Psoas muscle (tissue), 8 donors: Measurements from ENCODE around the gene KLHL29. TPM values are rescaled to one million over a fixed set of nuclear protein-coding genes. Genes with fewer than 3 reads are reported as not detected.

Experiments used
- ATAC-seq, 4 donors: fragments of 200-7000 bp; cut with Tn5 transposase; one replicate each; pipeline ENCODE4 v1.9.1; 2020; ENCODE audit warnings: moderate library complexity in 3 of 4, mild to moderate bottlenecking in 2 of 4
- DNase-seq, 2 donors: peaks; one replicate each; pipeline ENCODE4 v3.0.0-alpha.2; 2020
- H3K27ac ChIP-seq: fragments of 200-600 bp; one replicate; pipeline ENCODE4 v1.8.0; 2022
- H3K27me3 ChIP-seq, 3 donors: fragments of 200-600 bp in 1 of 3; one replicate each; pipeline versions ENCODE4 v1.6.1 to v1.8.0; 2013 to 2022; ENCODE audit warnings: low read length in 2 of 3, mild to moderate bottlenecking in 2 of 3, moderate library complexity in 1 of 3; ENCODE audit not compliant: insufficient read depth in 3 of 3
- H3K36me3 ChIP-seq, 2 donors: fragments of 200-600 bp in 1 of 2; one replicate each; pipeline versions ENCODE4 v1.6.1 to v1.8.0; 2013 to 2022; ENCODE audit warnings: low read depth in 1 of 2, mild to moderate bottlenecking in 1 of 2, moderate library complexity in 1 of 2; ENCODE audit not compliant: insufficient read depth in 1 of 2
- H3K4me1 ChIP-seq: fragments of 200-600 bp; one replicate; pipeline ENCODE4 v1.8.0; 2022
- H3K4me3 ChIP-seq: fragments of 200-600 bp; one replicate; pipeline ENCODE4 v1.8.0; 2022; ENCODE audit warnings: mild to moderate bottlenecking
- H3K9me3 ChIP-seq: fragments of 200-600 bp; one replicate; pipeline ENCODE4 v1.8.0; 2022
- CTCF ChIP-seq: fragments of 200-600 bp; IDR thresholded peaks from one replicate; pipeline ENCODE4 v1.8.0; 2022; ENCODE audit warnings: antibody characterized with exemption
- WGBS, 3 donors: extraction: QIAGEN DNeasy Blood & Tissue Kit; methylation state at CpG; one replicate each; pipeline versions ENCODE4 v1.1.6 to v1.1.7; 2013; 5-methylcytosine and 5-hydroxymethylcytosine counted together
- intact Hi-C, 2 donors: fragments of 100-400 bp; cut with DNase I; formaldehyde crosslinking; loops; one replicate each; pipeline versions ENCODE4 v1.11.0 to v1.14.2; 2022
- polyA plus RNA-seq, 3 donors: library from polyadenylated mRNA; stranded (reverse); fragments of 200-250 nt; gene quantifications; one replicate each; pipeline ENCODE4 v1.2.3, GENCODE V29; 2013
- total RNA-seq, 4 donors: library from RNA; stranded (reverse); fragmentation: NEBNext Ultra II Directional in 2 of 4; extraction: Animal tissue kit (Norgen Biotek cat#: 25700) in 2 of 4; gene quantifications; one replicate each; pipeline versions ENCODE4 v1.2.1 to v1.2.4, GENCODE V29; 2021 to 2023
- donor health status: healthy with polysubstance abuse.
- donor health status: DM: no; HTN: no; CAD: no; lungs with moderate emphysema.
- donor health status: Bipolar disorder and iron deficiency.
- donor health status: healthy.
- donor health status: DM: yes; HTN: yes; CAD: no.
- donor health status: DM: no; HTN: no; CAD: no.
- donor health status: DM: no; HTN: no; CAD: no.
- donor health status: DM: yes; HTN: yes; CAD: no.

The KLHL29 gene
- total and polyA plus RNA-seq, 7 donors: 4.4 to 14.1 (median 6.8) TPM

GRCh38 chr2:23596316-23596885, 211.4 kb downstream of the KLHL29 start:
- Histone ChIP-seq H3K27me3 (no peaks in the 10 kb centered on the region), H3K9me3 (no peaks in the 10 kb centered on the region), H3K36me3 (no peaks in the 10 kb centered on the region), H3K4me3 (peak overlapping the region; percentile 46), H3K4me1 (peaks cover 37% of the 10 kb centered on the region), H3K27ac (peak overlapping the region; percentile 86)
- intact Hi-C loops: no loop called here
- WGBS, 3 donors: 32 to 54% (median 39%) methylated on average over 16 of the region's 16 CpGs
- no peak for TF ChIP-seq CTCF
- ATAC-seq (peak; percentile 90 to 91 (median 90)), DNase-seq (peak; percentile 44 to 79)

GRCh38 chr2:23597687-23598086, 212.7 kb downstream of the KLHL29 start:
- no peak overlapping the region for H3K27ac ChIP-seq

GRCh38 chr2:23599006-23599405, 214.0 kb downstream of the KLHL29 start:
- Histone ChIP-seq H3K27me3 (no peaks in the 10 kb centered on the region), H3K4me3 (no peak overlapping the region), H3K27ac (no peak overlapping the region), H3K4me1 (peaks cover 51% of the 10 kb centered on the region), H3K9me3 (no peaks in the 10 kb centered on the region), H3K36me3 (no peaks in the 10 kb centered on the region)
- intact Hi-C loops: no loop called here
- DNase-seq: no peak
- TF ChIP-seq CTCF: no peak
- ATAC-seq: no peak
- 90 to 91% (median 91%) methylated on average over 6 of the region's 6 CpGs for WGBS, 3 donors

More at GRCh38 chr2:23597687-23598086, 212.7 kb downstream of the KLHL29 start:
- Histone ChIP-seq H3K27me3 (no peaks in the 10 kb centered on the region), H3K4me1 (peaks cover 43% of the 10 kb centered on the region), H3K36me3 (no peaks in the 10 kb centered on the region), H3K4me3 (no peak overlapping the region), H3K9me3 (no peaks in the 10 kb centered on the region)
- no peak for ATAC-seq
- 94 to 99% (median 98%) methylated on average over 9 of the region's 9 CpGs for WGBS, 3 donors
- no peak for TF ChIP-seq CTCF
- intact Hi-C loops: no loop called here
- no peak for DNase-seq

GRCh38 chr2:23599667-23600066, 214.7 kb downstream of the KLHL29 start:
- DNase-seq (no peak), ATAC-seq (no peak)
- 92 to 96% (median 94%) methylated on average over 10 of the region's 10 CpGs for WGBS, 3 donors
- Histone ChIP-seq H3K4me1 (peaks cover 51% of the 10 kb centered on the region), H3K9me3 (no peaks in the 10 kb centered on the region), H3K4me3 (no peak overlapping the region), H3K27ac (no peak overlapping the region), H3K36me3 (no peaks in the 10 kb centered on the region), H3K27me3 (no peaks in the 10 kb centered on the region)
- intact Hi-C loops: no loop called here
- no peak for TF ChIP-seq CTCF

GRCh38 chr2:23600346-23600745, 215.4 kb downstream of the KLHL29 start:
- intact Hi-C loops: no loop called here
- no peak for TF ChIP-seq CTCF

More at GRCh38 chr2:23600346-23600745, 215.4 kb downstream of the KLHL29 start:
- Histone ChIP-seq H3K4me1 (peaks cover 46% of the 10 kb centered on the region), H3K27me3 (no peaks in the 10 kb centered on the region), H3K4me3 (no peak overlapping the region), H3K9me3 (no peaks in the 10 kb centered on the region), H3K27ac (peak overlapping the region; percentile 87), H3K36me3 (no peaks in the 10 kb centered on the region)
- ATAC-seq: no peak
- 53 to 72% (median 63%) methylated on average over 7 of the region's 7 CpGs for WGBS, 3 donors
- DNase-seq: no peak
